ENCODE results near the gene COL5A3. TPM values are rescaled to one million over a fixed set of nuclear protein-coding genes. Genes with fewer than 3 reads are reported as not detected.

Gene COL5A3
- total and polyA plus RNA-seq, 2 experiments from 2014 or later: 1.9 to 2.1 TPM

DNA sequence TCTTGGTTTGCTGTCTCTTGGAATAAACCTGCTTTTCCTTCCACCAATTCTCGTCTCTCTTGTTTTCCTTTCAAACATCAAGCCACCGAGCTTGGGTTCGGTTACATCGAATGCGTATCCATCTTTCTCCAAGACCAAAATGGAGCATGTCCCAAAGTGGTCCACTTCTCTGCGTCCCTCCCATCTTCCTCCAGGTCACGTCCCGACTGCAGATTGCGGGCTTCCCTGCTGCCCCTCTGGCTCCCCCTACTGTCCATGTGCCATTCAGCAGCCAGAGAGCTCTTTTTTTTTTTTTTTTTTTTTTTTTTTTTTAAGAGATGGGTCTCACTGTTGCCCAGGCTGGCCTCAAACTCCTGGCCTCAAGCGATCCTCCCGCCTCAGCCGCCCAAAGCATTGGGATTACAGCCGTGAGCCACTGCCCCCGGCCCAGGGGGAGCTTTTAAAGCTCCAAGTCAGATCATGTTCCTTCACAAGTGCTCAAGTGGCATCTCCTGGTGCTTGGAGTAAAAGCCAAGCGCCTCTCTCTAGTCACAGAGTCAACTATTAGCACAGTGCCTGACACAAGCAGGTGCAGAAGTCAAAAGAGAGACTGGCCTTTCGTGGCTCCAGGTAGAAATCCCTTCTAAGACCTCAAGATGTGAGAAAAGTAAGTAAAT lies 10.0 kb downstream of the COL5A3 start:
- TF ChIP-seq EZH2phosphoT487 (IDR thresholded peaks at IDR 0.05; ENCODE audit: low read depth, severe bottlenecking, unreplicated experiment): no peak
- TF ChIP-seq EZH2 (IDR thresholded peaks at IDR 0.05; ENCODE audit: borderline replicate concordance): no peak
- TF ChIP-seq, protein P1, sequence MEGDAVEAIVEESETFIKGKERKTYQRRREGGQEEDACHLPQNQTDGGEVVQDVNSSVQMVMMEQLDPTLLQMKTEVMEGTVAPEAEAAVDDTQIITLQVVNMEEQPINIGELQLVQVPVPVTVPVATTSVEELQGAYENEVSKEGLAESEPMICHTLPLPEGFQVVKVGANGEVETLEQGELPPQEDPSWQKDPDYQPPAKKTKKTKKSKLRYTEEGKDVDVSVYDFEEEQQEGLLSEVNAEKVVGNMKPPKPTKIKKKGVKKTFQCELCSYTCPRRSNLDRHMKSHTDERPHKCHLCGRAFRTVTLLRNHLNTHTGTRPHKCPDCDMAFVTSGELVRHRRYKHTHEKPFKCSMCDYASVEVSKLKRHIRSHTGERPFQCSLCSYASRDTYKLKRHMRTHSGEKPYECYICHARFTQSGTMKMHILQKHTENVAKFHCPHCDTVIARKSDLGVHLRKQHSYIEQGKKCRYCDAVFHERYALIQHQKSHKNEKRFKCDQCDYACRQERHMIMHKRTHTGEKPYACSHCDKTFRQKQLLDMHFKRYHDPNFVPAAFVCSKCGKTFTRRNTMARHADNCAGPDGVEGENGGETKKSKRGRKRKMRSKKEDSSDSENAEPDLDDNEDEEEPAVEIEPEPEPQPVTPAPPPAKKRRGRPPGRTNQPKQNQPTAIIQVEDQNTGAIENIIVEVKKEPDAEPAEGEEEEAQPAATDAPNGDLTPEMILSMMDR (IDR thresholded peaks at IDR 0.05; ENCODE audit: poor library complexity): peak; percentile 71
- Histone ChIP-seq H3K4me1 (ENCODE audit: insufficient read depth) (no peaks in the 10 kb centered on the region), H3K36me3 (replicated peaks; ENCODE audit: insufficient read depth, low read depth) (no peaks in the 10 kb centered on the region), H3K27ac (no peak overlapping the region), H3K79me2 (no peaks in the 10 kb centered on the region), H2AFZ (no peak overlapping the region), H3K9me3 (ENCODE audit: low read depth) (no peaks in the 10 kb centered on the region), H4K20me1 (ENCODE audit: insufficient read depth, poor library complexity, severe bottlenecking) (no peaks in the 10 kb centered on the region), H3K4me2 (no peak overlapping the region), H3K9me2 (replicated peaks; ENCODE audit: insufficient read depth) (no peaks in the 10 kb centered on the region), H3K4me3 (no peak overlapping the region), H3K27me3 (no peaks in the 10 kb centered on the region)
- WGBS (ENCODE audit: low lambda C conversion rate, missing lambda C conversion rate): 12% methylated on average over 15 of the region's 16 CpGs
- DNase-seq (ENCODE audit: low spot score): peak; percentile 84

DNA sequence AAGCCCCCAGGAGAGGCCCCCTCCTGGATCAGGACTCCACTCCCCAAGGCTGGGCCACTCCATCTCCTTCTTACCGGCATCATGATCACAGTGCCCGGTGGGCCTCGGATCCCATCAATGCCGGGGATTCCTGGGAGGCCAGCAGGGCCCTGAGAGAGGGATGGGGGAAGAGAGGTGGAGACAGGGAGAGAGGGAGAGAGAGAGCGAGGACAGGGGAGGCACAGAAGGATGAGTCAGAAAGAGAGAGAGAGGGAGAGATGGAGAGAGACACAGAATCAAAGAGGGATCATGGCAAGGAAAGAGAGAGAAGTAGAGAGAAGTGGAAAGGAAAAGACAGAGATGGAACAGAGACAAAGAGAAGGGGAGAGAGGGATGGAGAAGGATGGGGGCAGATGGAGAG lies 13.8 kb downstream of the COL5A3 start:
- no peak for DNase-seq (ENCODE audit: low spot score)
- Histone ChIP-seq H3K27ac (no peak overlapping the region), H3K27me3 (no peaks in the 10 kb centered on the region), H3K36me3 (replicated peaks; ENCODE audit: insufficient read depth, low read depth) (no peaks in the 10 kb centered on the region), H2AFZ (no peak overlapping the region), H3K4me2 (no peak overlapping the region), H4K20me1 (ENCODE audit: insufficient read depth, poor library complexity, severe bottlenecking) (no peaks in the 10 kb centered on the region), H3K4me1 (ENCODE audit: insufficient read depth) (no peaks in the 10 kb centered on the region), H3K4me3 (no peak overlapping the region), H3K79me2 (no peaks in the 10 kb centered on the region), H3K9me3 (ENCODE audit: low read depth) (no peaks in the 10 kb centered on the region), H3K9me2 (replicated peaks; ENCODE audit: insufficient read depth) (no peaks in the 10 kb centered on the region)
- WGBS (ENCODE audit: low lambda C conversion rate, missing lambda C conversion rate): 66% methylated on average over 5 of the region's 5 CpGs
- TF ChIP-seq EZH2 (IDR thresholded peaks at IDR 0.05; ENCODE audit: borderline replicate concordance): no peak
- no peak for TF ChIP-seq EZH2phosphoT487 (IDR thresholded peaks at IDR 0.05; ENCODE audit: low read depth, severe bottlenecking, unreplicated experiment)
- TF ChIP-seq, protein P1 (IDR thresholded peaks at IDR 0.05; ENCODE audit: poor library complexity): no peak

DNA sequence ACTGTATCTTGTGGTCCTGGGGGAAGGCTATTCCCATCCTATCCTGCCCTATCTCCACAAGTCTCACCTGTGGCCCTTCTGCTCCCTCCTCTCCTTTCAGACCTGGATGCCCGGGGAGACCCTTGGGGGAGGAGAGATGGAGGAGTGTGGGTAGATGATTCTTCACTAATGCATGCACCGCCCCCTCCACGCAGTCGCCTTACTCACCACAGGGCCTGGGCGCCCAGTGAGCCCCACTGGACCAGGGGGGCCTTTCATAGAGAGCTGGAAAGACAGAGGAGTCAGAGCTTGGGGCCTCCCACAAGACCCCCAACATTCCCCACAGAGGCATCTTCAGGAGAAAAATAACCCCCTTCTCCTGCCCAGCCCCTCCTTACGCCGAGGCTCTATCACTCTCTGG lies 14.3 kb downstream of the COL5A3 start:
- Histone ChIP-seq H3K9me3 (ENCODE audit: low read depth) (no peaks in the 10 kb centered on the region), H4K20me1 (ENCODE audit: insufficient read depth, poor library complexity, severe bottlenecking) (no peaks in the 10 kb centered on the region), H3K27me3 (no peaks in the 10 kb centered on the region), H3K9me2 (replicated peaks; ENCODE audit: insufficient read depth) (no peaks in the 10 kb centered on the region), H3K4me2 (no peak overlapping the region), H3K79me2 (no peaks in the 10 kb centered on the region), H2AFZ (no peak overlapping the region), H3K36me3 (replicated peaks; ENCODE audit: insufficient read depth, low read depth) (no peaks in the 10 kb centered on the region), H3K27ac (no peak overlapping the region), H3K4me1 (ENCODE audit: insufficient read depth) (no peaks in the 10 kb centered on the region), H3K4me3 (no peak overlapping the region)
- DNase-seq (ENCODE audit: low spot score): no peak
- WGBS (ENCODE audit: low lambda C conversion rate, missing lambda C conversion rate): 86% methylated on average over 7 of the region's 7 CpGs
- TF ChIP-seq EZH2 (IDR thresholded peaks at IDR 0.05; ENCODE audit: borderline replicate concordance) (no peak), EZH2phosphoT487 (IDR thresholded peaks at IDR 0.05; ENCODE audit: low read depth, severe bottlenecking, unreplicated experiment) (no peak)
- TF ChIP-seq, protein P1 (IDR thresholded peaks at IDR 0.05; ENCODE audit: poor library complexity): no peak

Data from hepatocyte (in vitro differentiated cells).